Activated CD4-positive, alpha-beta T cell treated with anti-CD3 and anti-CD28 coated beads for 36 hours (primary cell): ENCODE data around the gene IFNAR1. TPM values are rescaled to one million over a fixed set of nuclear protein-coding genes. Genes with fewer than 3 reads are reported as not detected.
A peak's percentile ranks its signal among the peaks of the same experiment; 100 is the strongest.
"Not testable (repeated sequence)": the region's sequence is repeated elsewhere in the genome, so short reads cannot be mapped to it uniquely, and the experiment has no call there.

Experiments used
- ATAC-seq: fragments of 200-7000 bp; cut with Tn5 transposase; one replicate; pipeline ENCODE4 v1.10.0; 2021; ENCODE audit warnings: mild to moderate bottlenecking, moderate library complexity
- CTCF ChIA-PET: fragments of 350-600 bp; sonication (Branson Sonifier 250); formaldehyde crosslinking; loops from one replicate; lab custom pipeline; 2021; ENCODE audit warnings: antibody characterized with exemption; lab: Charles Lee
- POLR2A ChIA-PET: fragments of 350-600 bp; sonication (Branson Sonifier 250); formaldehyde crosslinking; loops from one replicate; lab custom pipeline; 2021; ENCODE audit warnings: antibody characterized with exemption, inconsistent platforms; lab: Charles Lee
- DNase-seq: peaks from one replicate; pipeline ENCODE4 v3.0.0-alpha.2; 2020
- H3K27ac Mint-ChIP-seq: one replicate; pipeline ENCODE4 v1.8.0; 2021; ENCODE audit warnings: mixed read lengths
- H3K27me3 Mint-ChIP-seq: one replicate; pipeline ENCODE4 v1.8.0; 2021; ENCODE audit warnings: mixed read lengths
- H3K36me3 Mint-ChIP-seq: one replicate; pipeline ENCODE4 v1.8.0; 2021; ENCODE audit warnings: low read depth, mixed read lengths
- H3K4me1 Mint-ChIP-seq: one replicate; pipeline ENCODE4 v1.8.0; 2021; ENCODE audit warnings: mixed read lengths
- H3K4me3 Mint-ChIP-seq: one replicate; pipeline ENCODE4 v1.8.0; 2021; ENCODE audit warnings: mild to moderate bottlenecking, moderate library complexity, mixed read lengths
- H3K9me3 Mint-ChIP-seq: one replicate; pipeline ENCODE4 v1.8.0; 2021; ENCODE audit warnings: low read depth, mixed read lengths
- intact Hi-C, 2 experiments: fragments of 100-400 bp; cut with DNase I in 1 of 2; cut with micrococcal nuclease in 1 of 2; formaldehyde crosslinking; loops; one replicate each; pipeline versions ENCODE4 v1.14.2 to v1.15.1; 2022 to 2024; cut with DNase I, micrococcal nuclease
- total RNA-seq, 2 experiments: library from RNA; stranded (reverse); gene quantifications; one replicate each; pipeline ENCODE4 v1.2.3, GENCODE V29; 2021

The IFNAR1 gene
- total RNA-seq, 2 experiments from 2014 or later: 21.8 to 29.6 TPM

DNA sequence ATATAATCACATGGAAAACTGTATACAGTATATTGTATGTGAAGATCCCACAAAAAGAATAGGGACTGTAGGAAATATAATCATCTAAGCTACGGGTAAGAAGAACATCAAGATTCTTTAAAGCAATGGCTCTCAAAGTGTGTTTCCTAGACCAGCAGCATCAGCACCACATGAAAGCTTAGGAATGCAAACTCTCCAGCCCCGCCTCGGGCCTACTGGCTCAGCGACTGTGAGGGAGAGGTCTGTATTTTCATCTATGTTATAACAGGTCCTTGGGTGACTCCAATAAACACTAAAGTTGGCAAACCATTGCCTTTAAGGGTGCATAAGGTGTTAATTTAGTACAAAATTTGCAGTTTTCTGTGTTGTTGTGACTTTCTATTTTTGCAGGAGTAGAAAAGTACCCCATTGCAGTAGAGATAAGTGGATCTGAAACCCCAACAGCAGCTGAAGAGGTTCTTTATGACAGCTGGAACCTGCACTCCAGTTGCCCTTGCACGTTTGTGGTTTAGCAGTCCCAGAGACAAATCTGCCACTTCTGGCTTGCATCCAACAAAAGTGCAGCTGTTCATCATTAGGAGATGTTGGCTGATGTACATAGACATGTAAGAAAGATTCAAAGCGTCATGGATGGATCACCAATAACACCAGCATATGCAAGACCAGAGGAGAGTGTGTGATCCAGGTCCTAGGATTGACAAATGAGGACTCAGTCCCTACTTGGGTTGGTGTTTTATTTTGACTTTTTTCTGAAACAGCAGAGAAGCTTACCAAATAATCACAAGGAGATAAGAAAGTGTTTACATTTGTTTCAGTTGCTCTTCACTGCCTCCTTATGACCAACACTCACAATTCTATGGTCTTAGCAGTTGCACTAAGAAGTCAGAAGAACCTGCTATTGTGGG, 15.9 kb upstream of the IFNAR1 start:
- peaks cover 3% of the 10 kb centered on the region for H3K9me3 Mint-ChIP-seq
- peaks cover 17% of the 10 kb centered on the region for H3K4me1 Mint-ChIP-seq
- POLR2A ChIA-PET: interaction anchor here (1.0 kb wide), 1 partner anchor 11 kb away, joined by 3 read pairs; no protein-coding TSS in a partner anchor
- no peak overlapping the region for H3K27ac Mint-ChIP-seq
- H3K4me3 Mint-ChIP-seq: no peak overlapping the region
- no peaks in the 10 kb centered on the region for H3K36me3 Mint-ChIP-seq
- ATAC-seq (no peak), DNase-seq (no peak)
- CTCF ChIA-PET: interaction anchor here (0.6 to 2.3 kb wide), 6 partner anchors 9 to 137 kb away, joined by 3 to 9 read pairs (median 4); partner anchors contain the start of gene IFNAR1
- H3K27me3 Mint-ChIP-seq: no peaks in the 10 kb centered on the region
- intact Hi-C loops: no loop called here

DNA sequence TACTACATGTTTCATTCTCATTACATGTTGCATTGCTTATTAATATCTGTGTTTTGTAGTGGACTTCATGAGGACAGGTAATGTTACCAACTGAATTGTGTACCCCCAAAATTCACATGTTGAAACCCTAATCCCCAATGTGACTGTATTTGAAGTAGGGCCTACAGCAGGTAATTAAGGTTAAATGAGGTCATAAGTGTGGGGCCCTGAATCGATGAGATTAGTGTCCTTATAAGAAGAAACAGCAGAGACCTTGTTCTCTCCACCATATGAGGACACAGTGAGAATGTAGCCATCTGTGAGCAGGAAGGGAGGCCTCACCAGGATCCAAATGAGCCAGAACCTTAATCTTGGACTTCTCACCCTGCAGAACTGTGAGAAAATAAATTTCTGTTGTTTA, 15.0 kb upstream of the IFNAR1 start:
- H3K4me3 Mint-ChIP-seq: no peak overlapping the region
- DNase-seq (no peak), ATAC-seq (no peak)
- POLR2A ChIA-PET: no interaction called here
- no peaks in the 10 kb centered on the region for H3K36me3 Mint-ChIP-seq
- CTCF ChIA-PET: interaction anchor here (1.2 to 2.3 kb wide), 3 partner anchors 10 to 136 kb away, joined by 4 to 9 read pairs (median 4); no protein-coding TSS in a partner anchor
- H3K27ac Mint-ChIP-seq: no peak overlapping the region
- H3K27me3 Mint-ChIP-seq: no peaks in the 10 kb centered on the region
- peaks cover 12% of the 10 kb centered on the region for H3K4me1 Mint-ChIP-seq
- intact Hi-C loops: no loop called here
- peaks cover 4% of the 10 kb centered on the region for H3K9me3 Mint-ChIP-seq

DNA sequence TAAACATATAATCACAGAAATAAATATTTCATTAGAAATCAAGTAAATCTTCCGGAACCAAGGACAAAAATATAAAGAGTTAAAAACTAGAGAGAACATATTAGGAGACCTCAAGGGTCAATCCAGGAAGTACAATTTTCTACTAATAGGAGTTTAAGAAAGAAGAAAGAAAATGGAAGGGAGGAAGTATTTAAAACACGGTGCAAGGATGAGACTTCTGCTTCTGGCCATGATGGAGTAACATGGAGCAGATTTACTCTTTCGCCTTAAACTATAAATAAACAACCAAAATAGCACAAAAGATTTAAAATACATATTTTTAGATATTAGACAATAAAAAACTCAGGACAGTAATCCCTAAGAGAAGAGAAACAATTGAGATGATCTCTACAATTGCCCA, 12.6 kb upstream of the IFNAR1 start:
- Mint-ChIP-seq H3K4me1 (peaks cover 12% of the 10 kb centered on the region), H3K4me3 (no peak overlapping the region), H3K27ac (no peak overlapping the region), H3K9me3 (peaks cover 4% of the 10 kb centered on the region), H3K27me3 (no peaks in the 10 kb centered on the region), H3K36me3 (no peaks in the 10 kb centered on the region)
- ChIA-PET POLR2A (no interaction called here), CTCF (interaction anchor here (1.1 kb wide), 1 partner anchor 18 kb away, joined by 4 read pairs; no protein-coding TSS in a partner anchor)
- intact Hi-C loops: no loop called here
- ATAC-seq: no peak
- DNase-seq: no peak

DNA sequence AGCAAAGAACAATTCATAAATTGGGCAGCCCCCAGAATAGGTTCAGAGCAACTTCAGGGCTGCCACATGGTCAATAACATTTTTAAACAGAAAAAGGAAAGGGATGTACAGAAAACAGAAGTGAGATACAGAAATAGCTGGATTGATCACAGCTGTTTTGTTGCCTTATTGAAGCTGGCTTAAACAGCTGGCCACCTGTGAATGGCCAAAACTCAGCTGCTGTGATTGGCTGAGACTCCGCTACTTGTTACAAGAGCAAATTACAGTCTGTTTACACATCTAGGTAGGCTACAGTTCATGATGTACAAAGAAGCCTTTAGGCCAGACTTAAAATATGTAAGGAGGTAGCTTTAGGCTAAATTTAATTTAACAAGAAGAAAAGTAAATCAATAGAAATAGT, 11.6 kb upstream of the IFNAR1 start:
- ATAC-seq: no peak

GRCh38 chr21:33313611-33314010, 11.2 kb upstream of the IFNAR1 start:
- ATAC-seq (no peak), DNase-seq (no peak)
- ChIA-PET CTCF (interaction anchor here (0.7 to 3.3 kb wide), 4 partner anchors 14 to 117 kb away, joined by 4 to 13 read pairs (median 7); no protein-coding TSS in a partner anchor), POLR2A (no interaction called here)
- Mint-ChIP-seq H3K36me3 (no peaks in the 10 kb centered on the region), H3K27me3 (no peaks in the 10 kb centered on the region), H3K27ac (no peak overlapping the region), H3K4me1 (peaks cover 10% of the 10 kb centered on the region), H3K4me3 (no peak overlapping the region), H3K9me3 (peaks cover 4% of the 10 kb centered on the region)
- intact Hi-C loops: no loop called here

More for the DNA sequence above, 11.6 kb upstream of the IFNAR1 start:
- POLR2A ChIA-PET: no interaction called here
- H3K36me3 Mint-ChIP-seq: no peaks in the 10 kb centered on the region
- H3K27ac Mint-ChIP-seq: no peak overlapping the region
- H3K4me3 Mint-ChIP-seq: no peak overlapping the region
- peaks cover 12% of the 10 kb centered on the region for H3K4me1 Mint-ChIP-seq
- no peaks in the 10 kb centered on the region for H3K27me3 Mint-ChIP-seq
- intact Hi-C loops: no loop called here
- DNase-seq: no peak
- H3K9me3 Mint-ChIP-seq: peaks cover 4% of the 10 kb centered on the region
- CTCF ChIA-PET: interaction anchor here (1.1 to 3.3 kb wide), 3 partner anchors 13 to 116 kb away, joined by 4 to 13 read pairs (median 10); no protein-coding TSS in a partner anchor

DNA sequence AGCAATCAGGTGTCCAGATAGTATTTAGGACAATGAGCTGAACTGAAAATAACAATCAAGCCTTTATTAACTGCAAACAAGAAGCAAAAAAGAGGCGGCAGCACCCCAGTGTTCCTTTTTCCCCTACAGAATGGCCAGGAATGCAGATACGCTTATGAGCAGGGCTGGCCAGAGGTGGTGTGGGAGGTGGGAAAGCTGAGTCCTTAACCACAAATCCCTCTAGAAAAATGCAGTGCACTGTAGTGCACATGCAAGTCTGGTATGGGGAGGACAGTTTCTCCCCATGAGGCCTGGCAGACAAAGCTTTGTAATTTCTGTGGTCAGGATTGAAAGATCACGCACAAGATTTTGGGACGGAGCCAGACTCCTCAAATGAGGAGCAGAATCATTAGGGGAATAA, 10.7 kb upstream of the IFNAR1 start:
- Mint-ChIP-seq H3K27ac (no peak overlapping the region), H3K4me3 (no peak overlapping the region), H3K9me3 (peaks cover 4% of the 10 kb centered on the region), H3K36me3 (no peaks in the 10 kb centered on the region), H3K4me1 (peaks cover 5% of the 10 kb centered on the region), H3K27me3 (no peaks in the 10 kb centered on the region)
- ChIA-PET CTCF (interaction anchor here (0.7 to 3.3 kb wide), 4 partner anchors 14 to 117 kb away, joined by 3 to 13 read pairs (median 7); no protein-coding TSS in a partner anchor), POLR2A (no interaction called here)
- ATAC-seq: no peak
- intact Hi-C loops: no loop called here
- no peak for DNase-seq

DNA sequence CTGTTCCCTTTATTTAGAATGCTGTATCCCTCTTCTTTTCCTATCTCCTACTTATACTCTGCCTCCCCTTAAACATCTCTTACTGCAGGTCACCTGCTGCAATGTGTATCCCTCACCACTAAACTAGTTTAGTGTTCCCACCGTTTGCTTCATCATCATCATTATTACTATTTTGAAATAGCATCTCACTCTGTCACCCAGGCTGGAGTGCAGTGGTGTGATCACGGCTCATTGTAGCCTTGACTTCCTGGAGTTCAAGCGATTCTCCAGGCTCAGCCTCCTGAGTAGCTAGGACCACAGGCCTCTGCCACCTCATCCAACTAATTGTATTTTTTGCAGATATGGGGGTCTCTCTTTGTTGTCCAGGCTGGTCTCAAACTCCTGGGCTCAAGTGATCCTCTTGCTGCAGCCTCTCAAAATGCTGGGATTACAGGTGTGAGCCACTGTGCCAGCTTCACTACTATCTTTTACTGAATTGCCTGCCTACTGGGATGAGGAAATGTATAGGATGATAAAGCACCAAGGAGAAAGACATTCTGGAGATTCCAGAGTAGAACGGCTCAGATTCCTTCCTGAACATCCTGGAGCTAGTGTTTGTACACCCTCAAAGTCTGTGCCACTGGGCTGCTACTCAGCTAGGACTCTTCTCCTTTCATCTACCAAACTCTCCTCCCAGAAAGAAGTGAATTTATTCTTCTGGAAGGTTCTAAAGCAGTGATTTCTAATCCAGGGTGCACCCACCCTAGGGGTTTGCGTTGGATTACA, 8.6 kb upstream of the IFNAR1 start:
- intact Hi-C loops: no loop called here
- POLR2A ChIA-PET: no interaction called here
- Mint-ChIP-seq H3K9me3 (peaks cover 4% of the 10 kb centered on the region), H3K27ac (no peak overlapping the region), H3K4me3 (no peak overlapping the region), H3K27me3 (no peaks in the 10 kb centered on the region), H3K36me3 (no peaks in the 10 kb centered on the region), H3K4me1 (no peaks in the 10 kb centered on the region)
- DNase-seq: no peak
- CTCF ChIA-PET: interaction anchor here (1.1 to 1.3 kb wide), 3 partner anchors 17 to 33 kb away, joined by 3 to 5 read pairs (median 4); no protein-coding TSS in a partner anchor
- ATAC-seq: no peak

DNA sequence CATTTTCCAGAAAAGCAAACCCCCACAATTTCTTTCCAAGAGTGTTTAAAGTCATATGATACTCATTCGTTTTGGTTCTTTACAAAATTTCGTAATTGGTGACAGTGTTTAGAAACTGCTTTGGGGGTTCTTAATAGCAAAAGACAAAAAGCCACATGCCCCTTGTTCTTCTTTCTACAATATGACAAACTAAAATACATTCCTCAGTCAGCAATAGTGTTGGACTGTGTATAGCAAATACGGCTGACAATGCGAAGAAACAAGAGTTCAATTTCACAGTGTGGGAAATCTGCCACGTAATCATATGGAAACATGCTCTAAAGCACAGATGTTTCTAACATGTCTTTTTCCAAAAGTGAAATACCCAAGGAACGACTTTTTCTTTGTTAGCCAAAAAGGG, 7.6 kb upstream of the IFNAR1 start:
- Mint-ChIP-seq H3K36me3 (no peaks in the 10 kb centered on the region), H3K27ac (no peak overlapping the region), H3K4me1 (no peaks in the 10 kb centered on the region), H3K27me3 (no peaks in the 10 kb centered on the region), H3K4me3 (no peak overlapping the region), H3K9me3 (peaks cover 4% of the 10 kb centered on the region)
- ChIA-PET CTCF (interaction anchor here (1.2 kb wide), 1 partner anchor 18 kb away, joined by 5 read pairs; no protein-coding TSS in a partner anchor), POLR2A (no interaction called here)
- DNase-seq: no peak
- intact Hi-C loops: no loop called here
- no peak for ATAC-seq

DNA sequence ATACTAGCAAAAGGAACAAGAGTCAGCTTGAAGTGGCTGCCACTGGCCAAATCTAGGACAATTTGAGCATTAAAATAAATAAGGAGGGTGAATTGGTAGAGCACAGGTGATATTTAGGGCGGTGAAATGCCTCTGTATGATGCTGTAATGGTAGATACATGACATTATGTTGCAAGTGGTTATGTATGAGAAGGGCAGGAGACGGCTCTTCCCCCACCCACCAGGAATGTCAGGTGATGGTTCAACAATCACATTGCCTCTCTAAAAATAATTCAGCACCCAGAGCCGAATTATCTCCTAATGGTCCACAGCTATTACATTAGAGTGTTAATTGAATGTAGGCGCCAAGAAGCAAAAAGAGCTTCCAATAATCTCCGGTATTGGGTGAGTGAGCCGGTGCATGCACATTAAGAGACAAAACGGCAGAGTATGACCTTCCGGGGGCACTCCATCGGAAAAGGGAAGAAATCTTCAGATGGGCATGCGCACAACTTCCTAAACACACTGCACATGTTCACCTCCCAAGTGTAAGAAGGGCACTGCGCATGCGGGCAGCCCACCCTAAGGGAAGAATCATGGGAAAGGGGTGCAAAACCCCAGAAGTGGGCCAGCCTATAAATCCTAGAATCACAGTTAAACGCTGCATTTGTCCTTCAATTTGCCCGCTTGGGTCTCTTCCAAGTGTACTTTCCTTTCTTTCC, 6.8 kb upstream of the IFNAR1 start:
- ATAC-seq: no peak
- H3K9me3 Mint-ChIP-seq: peaks cover 4% of the 10 kb centered on the region
- POLR2A ChIA-PET: no interaction called here
- DNase-seq: no peak
- H3K27ac Mint-ChIP-seq: no peak overlapping the region
- intact Hi-C loops: no loop called here
- H3K4me3 Mint-ChIP-seq: no peak overlapping the region
- no peaks in the 10 kb centered on the region for H3K27me3 Mint-ChIP-seq
- H3K4me1 Mint-ChIP-seq: no peaks in the 10 kb centered on the region
- CTCF ChIA-PET: interaction anchor here (3.1 kb wide), 1 partner anchor 43 kb away, joined by 14 read pairs; no protein-coding TSS in a partner anchor
- no peaks in the 10 kb centered on the region for H3K36me3 Mint-ChIP-seq

DNA sequence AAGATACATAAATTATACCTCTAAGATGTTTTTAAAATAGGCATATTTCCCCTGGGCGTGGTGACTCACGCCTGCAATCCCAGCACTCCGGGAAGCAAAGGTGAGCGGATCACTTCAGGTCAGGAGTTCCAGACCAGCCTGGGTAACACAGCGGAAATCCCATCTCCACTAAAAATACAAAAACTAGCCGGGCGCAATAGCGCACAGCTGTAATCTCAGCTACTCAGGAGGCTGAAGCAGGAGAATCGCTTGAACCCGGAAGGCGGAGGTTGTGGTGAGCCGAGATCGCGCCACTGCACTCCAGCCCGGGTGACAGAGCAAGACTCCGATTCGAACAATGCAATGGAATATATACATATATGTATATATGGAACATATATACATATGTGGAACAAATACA, 3.8 kb upstream of the IFNAR1 start:
- ChIA-PET CTCF (interaction anchor here (0.6 to 3.1 kb wide), 4 partner anchors 38 to 124 kb away, joined by 3 to 14 read pairs (median 6); no protein-coding TSS in a partner anchor), POLR2A (interaction anchor here (0.6 kb wide), 1 partner anchor 595 kb away, joined by 3 read pairs; the partner anchor contains the start of gene ATP5PO)
- not testable (repeated sequence) for H3K36me3 Mint-ChIP-seq, H3K9me3 Mint-ChIP-seq, H3K4me3 Mint-ChIP-seq, H3K4me1 Mint-ChIP-seq, ATAC-seq, H3K27me3 Mint-ChIP-seq, H3K27ac Mint-ChIP-seq
- peak; percentile 32 for DNase-seq
- intact Hi-C loops: loop anchor here in 1 of 2 experiments (10.0 kb wide), 1 partner anchor 546 kb away; the partner anchor contains the start of gene PAXBP1
